ENCODE results near the gene SLC41A2. TPM values are rescaled to one million over a fixed set of nuclear protein-coding genes. Genes with fewer than 3 reads are reported as not detected.

SLC41A2 gene
- total and polyA plus RNA-seq, 10 of the 15 experiments (the other 5 are each of a cell fraction or from before 2014, with no cell fraction given): 3.5 to 19.0 (median 11.3) TPM

DNA sequence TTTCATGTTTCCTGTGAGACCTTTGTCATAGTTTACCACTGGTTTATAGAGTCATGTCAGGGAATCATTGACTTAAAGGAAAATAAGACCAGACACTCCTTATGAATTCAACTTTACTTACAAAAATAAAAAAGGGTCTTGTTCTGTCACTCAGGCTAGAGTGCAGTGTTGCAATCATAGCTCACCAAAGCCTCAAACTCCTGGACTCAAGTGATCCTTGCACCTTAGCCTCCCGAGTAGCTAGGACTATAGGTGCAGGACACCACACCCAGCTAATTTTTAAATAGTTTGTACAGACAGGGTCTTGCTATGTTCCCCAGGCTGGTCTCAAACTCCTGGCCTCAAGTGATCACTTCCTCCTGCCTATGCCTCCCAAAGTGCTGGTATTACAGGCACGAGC is 19.0 kb downstream of the SLC41A2 start (continued):
- no peak for TF ChIP-seq CTCF (IDR thresholded peaks at IDR 0.05 in 2 of 3, conservative IDR thresholded peaks at IDR 0.05 in 1 of 3; ENCODE audit: control insufficient read depth in 2 of 3, extremely low read depth in 1 of 3, insufficient read depth in 1 of 3, low read depth in 3 of 3, low read length in 3 of 3)

- DNase-seq (ENCODE audit: low read depth, low spot score): no peak
- H4K20me1 ChIP-seq (ENCODE audit: control insufficient read depth, insufficient read depth): no peaks in the 10 kb centered on the region
- in situ Hi-C loops (cut with MboI): no loop called here
- no peaks in the 10 kb centered on the region; the same call in 1 of the 3 replicates for H3K9me3 ChIP-seq (replicated peaks; ENCODE audit: control insufficient read depth, insufficient read depth, low read length)
- no peak overlapping the region for H2AFZ ChIP-seq (ENCODE audit: control insufficient read depth, low read depth, low read length)
- H3K4me1 ChIP-seq (ENCODE audit: control insufficient read depth, insufficient read depth, low read length): peaks cover 10% of the 10 kb centered on the region; the same call in 1 of the 2 replicates
- H3K27me3 ChIP-seq (replicated peaks in 1 of 2; ENCODE audit: control insufficient read depth in 2 of 2, insufficient read depth in 2 of 2, low read length in 1 of 2): no peaks in the 10 kb centered on the region
- H3K4me3 ChIP-seq: no peak overlapping the region
- H3K79me2 ChIP-seq (ENCODE audit: control insufficient read depth, insufficient read depth, low read length): no peaks in the 10 kb centered on the region
- 74% methylated on average over 3 of the region's 3 CpGs for WGBS (ENCODE audit: insufficient coverage, insufficient replicate concordance, low lambda C conversion rate, missing lambda C conversion rate)
- no TSS peak for BruUV-seq (replicated peaks)
- ChIA-PET RAD21 (ENCODE audit: unreplicated experiment) (interaction anchor here (1.0 kb wide), 1 partner anchor 10 kb away, joined by 3 read pairs; no protein-coding TSS in a partner anchor), POLR2A (interaction anchor here (0.9 kb wide), 1 partner anchor 212 kb away, joined by 3 read pairs; no protein-coding TSS in a partner anchor), SMC1A (ENCODE audit: uncharacterized antibody, unreplicated experiment) (interaction anchor here (0.7 kb wide), 1 partner anchor 654 kb away, joined by 3 read pairs; no protein-coding TSS in a partner anchor), CTCF (interaction anchor here (1.0 kb wide), 1 partner anchor 204 kb away, joined by 3 read pairs; no protein-coding TSS in a partner anchor)
- intact Hi-C loops (cut with micrococcal nuclease; ENCODE audit: unreplicated experiment): no loop called here
- no peak overlapping the region for H3K4me2 ChIP-seq (ENCODE audit: control insufficient read depth, insufficient read depth)
- no peak for TF ChIP-seq TAF1 (IDR thresholded peaks at IDR 0.05; ENCODE audit: borderline replicate concordance, low read depth, low read length)
- TF ChIP-seq SIN3A (IDR thresholded peaks at IDR 0.05; ENCODE audit: low read depth, low read length): no peak
- no peak for TF ChIP-seq POLR2A (IDR thresholded peaks at IDR 0.05; ENCODE audit: low read depth, low read length)
- TF ChIP-seq NR2F1 (conservative IDR thresholded peaks at IDR 0.05): no peak
- no peak for TF ChIP-seq ETV6 (conservative IDR thresholded peaks at IDR 0.05 in 1 of 2, IDR thresholded peaks at IDR 0.05 in 1 of 2; ENCODE audit: borderline replicate concordance in 1 of 2, low read depth in 1 of 2)
- no peak for TF ChIP-seq FOXK2 (IDR thresholded peaks at IDR 0.05)
- TF ChIP-seq E2F8 (IDR thresholded peaks at IDR 0.05; ENCODE audit: low read depth, partially characterized antibody): no peak
- TF ChIP-seq YBX1 (IDR thresholded peaks at IDR 0.05): no peak
- TF ChIP-seq YY1 (IDR thresholded peaks at IDR 0.05; ENCODE audit: low read depth, low read length): no peak
- no peak for TF ChIP-seq SKIL (IDR thresholded peaks at IDR 0.05; ENCODE audit: low read depth, poor library complexity, severe bottlenecking)
- no peak for TF ChIP-seq ATF7 (IDR thresholded peaks at IDR 0.05; ENCODE audit: low read depth)
- TF ChIP-seq CHD1 (IDR thresholded peaks at IDR 0.05; ENCODE audit: low read depth, low read length): no peak
- no peak for TF ChIP-seq RELA (IDR thresholded peaks at IDR 0.05; ENCODE audit: borderline replicate concordance, partially characterized antibody)
- no peak for ATAC-seq
- no peaks in the 10 kb centered on the region for H3K36me3 ChIP-seq (ENCODE audit: control insufficient read depth in 2 of 2, insufficient read depth in 2 of 2, low read length in 1 of 2)
- H3K9ac ChIP-seq (ENCODE audit: control insufficient read depth, insufficient read depth, low read length): no peak overlapping the region
- FAIRE-seq: no peak
- H3K27ac ChIP-seq (ENCODE audit: control insufficient read depth, insufficient read depth): no peak overlapping the region
Measured at GRCh38 chr12:104938371-104938770, 19.7 kb downstream of the SLC41A2 start.

Measured in GM12878 (cell line).